B cell (primary cell): ENCODE data around the gene SDCCAG8. TPM values are rescaled to one million over a fixed set of nuclear protein-coding genes. Genes with fewer than 3 reads are reported as not detected.

Experiments
- ATAC-seq: fragments of 200-7000 bp; cut with Tn5 transposase; one replicate; pipeline ENCODE4 v1.10.0; 2021; ENCODE audit warnings: low read depth, mild to moderate bottlenecking, moderate number of reproducible peaks, moderate library complexity
- CTCF ChIA-PET: fragments of 350-600 bp; sonication (Branson Sonifier 250); formaldehyde crosslinking; loops from one replicate; lab custom pipeline; 2021; ENCODE audit warnings: antibody characterized with exemption, inconsistent platforms; lab: Charles Lee
- POLR2A ChIA-PET: fragments of 350-600 bp; sonication (Branson Sonifier 250); formaldehyde crosslinking; loops from one replicate; lab custom pipeline; 2021; ENCODE audit warnings: antibody characterized with exemption; lab: Charles Lee
- DNase-seq: peaks from one replicate; pipeline ENCODE4 v3.0.0; 2013
- H2AFZ ChIP-seq: 2 replicates; pipeline ENCODE4 v1.6.1; 2012; ENCODE audit warnings: mild to moderate bottlenecking, low read depth, low read length; ENCODE audit not compliant: insufficient read depth, poor library complexity, severe bottlenecking
- H3K27ac ChIP-seq, 2 donors: 1 replicate in 1 of 2; 2 replicates in 1 of 2; pipeline ENCODE4 v1.5.1; 2012 to 2013; ENCODE audit warnings: low read length in 2 of 2, mild to moderate bottlenecking in 2 of 2, moderate library complexity in 1 of 2
- H3K27me3 ChIP-seq, 4 experiments: fragments of 200-600 bp in 1 of 4; sonication (generic) in 1 of 4; replicated peaks in 1 of 4; 1 replicate in 2 of 4; 2 replicates in 2 of 4; pipeline versions ENCODE4 v1.6.1 to v1.7.0; 2013 to 2016; ENCODE audit warnings: low read length in 3 of 4, mild to moderate bottlenecking in 2 of 4, mixed read lengths in 1 of 4, moderate library complexity in 1 of 4; ENCODE audit not compliant: insufficient read depth in 4 of 4, control insufficient read depth in 3 of 4; ENCODE audit errors: control extremely low read depth in 1 of 4
- H3K36me3 ChIP-seq, 2 experiments: replicated peaks in 1 of 2; 1 replicate in 1 of 2; 2 replicates in 1 of 2; pipeline versions ENCODE4 v1.6.1 to v1.7.1; 2013; ENCODE audit warnings: low read length in 1 of 2; ENCODE audit not compliant: insufficient read depth in 2 of 2, control insufficient read depth in 1 of 2; ENCODE audit errors: control extremely low read depth in 1 of 2, extremely low read depth in 1 of 2
- H3K4me1 ChIP-seq, 2 donors: fragments of 200-600 bp in 1 of 2; sonication (generic) in 1 of 2; 1 replicate in 1 of 2; 2 replicates in 1 of 2; pipeline versions ENCODE4 v1.5.1 to v1.6.1; 2013 to 2017; ENCODE audit warnings: low read length in 2 of 2; ENCODE audit not compliant: control insufficient read depth in 2 of 2, insufficient read depth in 2 of 2
- H3K4me2 ChIP-seq: replicated peaks from 2 replicates; pipeline ENCODE3; 2012; ENCODE audit warnings: mild to moderate bottlenecking, low read depth, low read length; ENCODE audit not compliant: poor library complexity, severe bottlenecking
- H3K4me3 ChIP-seq, 5 experiments: fragments of 200-600 bp in 1 of 5; sonication (generic) in 1 of 5; 1 replicate in 3 of 5; 2 replicates in 2 of 5; pipeline versions ENCODE4 v1.5.1 to v1.7.0; 2011 to 2016; ENCODE audit warnings: low read length in 4 of 5, mild to moderate bottlenecking in 4 of 5, low read depth in 2 of 5, control low read depth in 1 of 5, moderate library complexity in 1 of 5; ENCODE audit not compliant: insufficient read depth in 1 of 5; ENCODE audit errors: control extremely low read depth in 1 of 5, extremely low read depth in 1 of 5
- H3K79me2 ChIP-seq: fragments of 200-600 bp; sonication (generic); one replicate; pipeline ENCODE4 v1.6.0; 2016; ENCODE audit warnings: low read length; ENCODE audit not compliant: control insufficient read depth, insufficient read depth
- H3K9ac ChIP-seq: fragments of 200-600 bp; sonication (generic); 2 replicates; pipeline ENCODE4 v1.6.1; 2017; ENCODE audit warnings: mild to moderate bottlenecking, low read length, moderate library complexity
- H3K9me3 ChIP-seq, 3 donors: one replicate each; pipeline versions ENCODE4 v1.6.1 to v1.7.1; 2013; ENCODE audit warnings: low read length in 2 of 3; ENCODE audit not compliant: control insufficient read depth in 2 of 3, insufficient read depth in 1 of 3; ENCODE audit errors: control extremely low read depth in 1 of 3
- H4K20me1 ChIP-seq: 2 replicates; pipeline ENCODE4 v1.6.0; 2012; ENCODE audit warnings: mild to moderate bottlenecking, low read length; ENCODE audit not compliant: insufficient read depth, control insufficient read depth, poor library complexity, severe bottlenecking
- H3K27ac Mint-ChIP-seq: one replicate; pipeline ENCODE4 v1.8.0; 2021; ENCODE audit warnings: mixed read lengths
- H3K27me3 Mint-ChIP-seq: one replicate; pipeline ENCODE4 v1.8.0; 2021; ENCODE audit warnings: mixed read lengths
- H3K4me1 Mint-ChIP-seq: one replicate; pipeline ENCODE4 v1.8.0; 2021; ENCODE audit warnings: mixed read lengths
- H3K4me3 Mint-ChIP-seq: one replicate; pipeline ENCODE4 v1.8.0; 2021; ENCODE audit warnings: mixed read lengths
- H3K9me3 Mint-ChIP-seq: one replicate; pipeline ENCODE4 v1.8.0; 2022; ENCODE audit warnings: mixed read lengths; ENCODE audit not compliant: insufficient read depth
- EZH2 ChIP-seq: IDR thresholded peaks from 2 replicates; pipeline ENCODE4 v1.6.1; 2012; ENCODE audit warnings: borderline replicate concordance, low read depth, mild to moderate bottlenecking, moderate library complexity, low read length; ENCODE audit not compliant: insufficient read depth, poor library complexity, severe bottlenecking
- WGBS: methylation state at CpG from one replicate; pipeline ENCODE4 v1.1.5; 2013; ENCODE audit warnings: missing lambda C conversion rate; ENCODE audit not compliant: insufficient coverage; 5-methylcytosine and 5-hydroxymethylcytosine counted together
- intact Hi-C: fragments of 100-400 bp; cut with micrococcal nuclease; formaldehyde crosslinking; loops from one replicate; pipeline ENCODE4 v1.10.0; 2022
- polyA plus RNA-seq: library from polyadenylated mRNA; depleted of rRNA; stranded (reverse); fragments of >200 nt; gene quantifications from 2 replicates; pipeline ENCODE4 v1.2.3, GENCODE V29; 2012
- total RNA-seq, 2 donors: library from RNA; stranded (reverse); fragments of 120-200 nt in 1 of 2; gene quantifications; 1 replicate in 1 of 2; 2 replicates in 1 of 2; pipeline versions ENCODE4 v1.2.3 to v1.2.4, GENCODE V29; 2013 to 2022
- TF ChIP-seq, protein P1 (sequence below): fragments of 200-600 bp; IDR thresholded peaks from one replicate; pipeline ENCODE4 v1.8.0; 2022; ENCODE audit warnings: antibody characterized with exemption, mild to moderate bottlenecking

Gene SDCCAG8
- total and polyA plus RNA-seq, 2 donors (not counting 1 experiment from before 2014, with no cell fraction given) = 37.1 to 60.7 TPM

DNA sequence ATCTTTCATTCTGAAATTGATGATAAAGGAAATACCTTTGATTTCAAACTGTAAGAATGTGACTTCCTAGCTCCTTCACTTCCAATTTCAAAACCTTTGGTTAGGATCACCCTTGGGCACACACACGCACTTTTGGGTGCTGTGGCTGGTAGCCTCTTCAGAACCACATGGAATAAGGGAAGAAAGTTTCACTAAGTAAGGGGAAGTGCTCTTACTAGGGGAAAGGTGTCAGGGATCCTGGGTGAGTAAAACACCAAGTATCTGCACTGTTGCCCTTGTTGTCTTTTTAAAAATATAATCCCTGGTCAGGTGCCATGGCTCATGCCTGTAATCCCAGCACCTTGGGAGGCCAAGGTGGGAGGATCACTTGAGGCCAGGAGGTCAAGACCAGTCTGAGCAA is 132.4 kb downstream of the SDCCAG8 start:
- Mint-ChIP-seq H3K9me3 (no peaks in the 10 kb centered on the region), H3K4me1 (no peaks in the 10 kb centered on the region), H3K27me3 (no peaks in the 10 kb centered on the region), H3K4me3 (no peak overlapping the region), H3K27ac (no peak overlapping the region)
- DNase-seq (no peak), ATAC-seq (no peak)
- ChIA-PET CTCF (interaction anchor here (0.6 kb wide), 1 partner anchor 25 kb away, joined by 3 read pairs; no protein-coding TSS in a partner anchor), POLR2A (no interaction called here)
- Histone ChIP-seq H3K9me3 (no peaks in the 10 kb centered on the region), H2AFZ (no peak overlapping the region), H4K20me1 (no peaks in the 10 kb centered on the region), H3K79me2 (no peaks in the 10 kb centered on the region), H3K4me3 (no peak overlapping the region), H3K36me3 (no peaks in the 10 kb centered on the region), H3K4me2 (no peak overlapping the region), H3K9ac (no peak overlapping the region), H3K4me1 (no peaks in the 10 kb centered on the region), H3K27ac (no peak overlapping the region), H3K27me3 (no peaks in the 10 kb centered on the region)
- TF ChIP-seq EZH2 = no peak
- TF ChIP-seq, protein P1, sequence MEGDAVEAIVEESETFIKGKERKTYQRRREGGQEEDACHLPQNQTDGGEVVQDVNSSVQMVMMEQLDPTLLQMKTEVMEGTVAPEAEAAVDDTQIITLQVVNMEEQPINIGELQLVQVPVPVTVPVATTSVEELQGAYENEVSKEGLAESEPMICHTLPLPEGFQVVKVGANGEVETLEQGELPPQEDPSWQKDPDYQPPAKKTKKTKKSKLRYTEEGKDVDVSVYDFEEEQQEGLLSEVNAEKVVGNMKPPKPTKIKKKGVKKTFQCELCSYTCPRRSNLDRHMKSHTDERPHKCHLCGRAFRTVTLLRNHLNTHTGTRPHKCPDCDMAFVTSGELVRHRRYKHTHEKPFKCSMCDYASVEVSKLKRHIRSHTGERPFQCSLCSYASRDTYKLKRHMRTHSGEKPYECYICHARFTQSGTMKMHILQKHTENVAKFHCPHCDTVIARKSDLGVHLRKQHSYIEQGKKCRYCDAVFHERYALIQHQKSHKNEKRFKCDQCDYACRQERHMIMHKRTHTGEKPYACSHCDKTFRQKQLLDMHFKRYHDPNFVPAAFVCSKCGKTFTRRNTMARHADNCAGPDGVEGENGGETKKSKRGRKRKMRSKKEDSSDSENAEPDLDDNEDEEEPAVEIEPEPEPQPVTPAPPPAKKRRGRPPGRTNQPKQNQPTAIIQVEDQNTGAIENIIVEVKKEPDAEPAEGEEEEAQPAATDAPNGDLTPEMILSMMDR = no peak
- intact Hi-C loops = no loop called here
- 100% methylated on average over 1 of the region's 1 CpG for WGBS

DNA sequence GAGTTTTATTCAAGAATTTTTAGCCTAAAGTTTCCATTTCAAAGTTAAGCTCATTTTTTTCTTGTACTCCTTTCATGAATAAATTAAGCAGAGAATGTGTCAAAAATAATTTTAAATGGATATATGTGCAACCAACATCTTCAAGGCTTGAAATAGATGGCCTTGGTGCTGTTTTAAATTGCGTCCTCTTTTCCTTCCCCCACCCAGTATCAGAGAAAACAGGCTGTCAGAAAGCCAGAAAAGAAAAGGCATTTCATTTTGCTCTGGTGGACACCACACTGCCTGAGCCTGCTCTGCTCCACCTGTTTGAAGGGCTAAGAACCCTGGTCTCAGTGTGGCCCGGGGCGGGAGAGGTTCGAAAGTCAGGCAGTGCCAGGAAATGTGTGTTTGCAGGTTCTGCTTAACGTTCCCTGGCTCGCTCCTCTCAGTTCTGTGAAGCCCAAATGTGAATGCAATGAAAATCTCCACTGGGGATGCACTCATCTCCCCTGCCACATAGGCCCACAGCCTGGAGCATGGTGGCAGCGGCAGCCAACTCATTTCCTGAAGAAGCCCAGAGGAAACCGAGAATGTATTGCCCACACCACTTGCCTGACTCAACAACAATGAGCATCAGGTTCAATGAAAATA is 134.4 kb downstream of the SDCCAG8 start:
- WGBS = 42% methylated on average over 7 of the region's 8 CpGs
- CTCF ChIA-PET = no interaction called here

More for the DNA sequence above, 134.4 kb downstream of the SDCCAG8 start:
- H4K20me1 ChIP-seq = no peaks in the 10 kb centered on the region
- H3K4me2 ChIP-seq = no peak overlapping the region
- H3K9ac ChIP-seq = no peak overlapping the region
- Mint-ChIP-seq H3K9me3 (no peaks in the 10 kb centered on the region), H3K27ac (no peak overlapping the region), H3K27me3 (no peaks in the 10 kb centered on the region), H3K4me1 (no peaks in the 10 kb centered on the region), H3K4me3 (no peak overlapping the region)
- H3K9me3 ChIP-seq = no peaks in the 10 kb centered on the region
- ATAC-seq (no peak), DNase-seq (no peak)
- no peaks in the 10 kb centered on the region for H3K79me2 ChIP-seq
- POLR2A ChIA-PET = no interaction called here
- H3K36me3 ChIP-seq = no peaks in the 10 kb centered on the region
- no peak for TF ChIP-seq EZH2
- TF ChIP-seq, protein P1 = no peak
- no peak overlapping the region for H3K27ac ChIP-seq
- no peak overlapping the region for H3K4me3 ChIP-seq
- H3K4me1 ChIP-seq = no peaks in the 10 kb centered on the region
- H2AFZ ChIP-seq = no peak overlapping the region
- intact Hi-C loops = no loop called here
- H3K27me3 ChIP-seq = no peaks in the 10 kb centered on the region
